Right lobe of liver (tissue), 6 donors: Measurements from ENCODE around the gene VWA8. TPM values are rescaled to one million over a fixed set of nuclear protein-coding genes. Genes with fewer than 3 reads are reported as not detected.

ENCODE experiments used
- ATAC-seq, 4 donors: fragments of 200-7000 bp; cut with Tn5 transposase; one replicate each; pipeline ENCODE4 v1.9.1; 2020; ENCODE audit warnings: mild to moderate bottlenecking in 4 of 4, moderate library complexity in 4 of 4
- DNase-seq, 3 donors: peaks; one replicate each; pipeline ENCODE4 v3.0.0-alpha.2; 2020
- H3K27ac ChIP-seq, 3 donors: fragments of 200-600 bp; one replicate each; pipeline ENCODE4 v1.8.0; 2022
- H3K27me3 ChIP-seq, 2 donors: fragments of 200-600 bp; one replicate each; pipeline ENCODE4 v1.8.0; 2022
- H3K36me3 ChIP-seq, 4 donors: fragments of 200-600 bp; sonication (generic) in 1 of 4; one replicate each; pipeline versions ENCODE4 v1.5.1 to v1.8.0; 2017 to 2022; ENCODE audit warnings: control low read depth in 1 of 4
- H3K4me1 ChIP-seq, 4 donors: fragments of 200-600 bp; sonication (generic) in 1 of 4; one replicate each; pipeline versions ENCODE4 v1.5.1 to v1.8.0; 2017 to 2022; ENCODE audit warnings: control low read depth in 1 of 4
- H3K4me3 ChIP-seq, 3 donors: fragments of 200-600 bp; one replicate each; pipeline ENCODE4 v1.8.0; 2022
- H3K9me3 ChIP-seq, 4 donors: fragments of 200-600 bp; sonication (generic) in 1 of 4; one replicate each; pipeline versions ENCODE4 v1.5.1 to v1.8.0; 2017 to 2022; ENCODE audit warnings: control low read depth in 1 of 4
- POLR2A ChIP-seq: fragments of 450-650 bp; IDR thresholded peaks from one replicate; pipeline ENCODE4 v1.6.1; 2017; ENCODE audit warnings: antibody characterized with exemption, mild to moderate bottlenecking
- WGBS: methylation state at CpG from one replicate; pipeline ENCODE4 v1.1.6; 2018; ENCODE audit warnings: low coverage, low lambda C conversion rate; ENCODE audit not compliant: insufficient coverage; ENCODE audit errors: missing lambda C conversion rate; 5-methylcytosine and 5-hydroxymethylcytosine counted together
- intact Hi-C, 2 donors: fragments of 100-400 bp; cut with DNase I; formaldehyde crosslinking; loops; one replicate each; pipeline versions ENCODE4 v1.11.2 to v1.14.1; 2022
- total RNA-seq, 6 experiments: library from RNA; depleted of rRNA in 2 of 6; stranded (reverse); fragments of >200 nt in 2 of 6; fragmentation: NEBNext Ultra II Directional in 3 of 6; extraction: Animal tissue kit (Norgen Biotek cat#: 25700) in 3 of 6; gene quantifications; one replicate each; pipeline versions ENCODE4 v1.1.0 to v1.2.4, GENCODE V29; 2016 to 2023
- TF ChIP-seq, protein P1 (sequence below), 4 donors: fragments of 200-600 bp in 3 of 4; fragments of 450-650 bp in 1 of 4; IDR thresholded peaks; one replicate each; pipeline versions ENCODE4 v1.5.1 to v1.8.0; 2016 to 2022; ENCODE audit warnings: antibody characterized with exemption in 4 of 4, mild to moderate bottlenecking in 2 of 4
- donor health status: DM: no; HTN: yes; CAD: no.
- donor health status: DM: no; HTN: no; CAD: no.
- donor health status: DM: no; HTN: no; CAD: no.
- donor health status: DM: no; HTN: yes; CAD: no.
- donor health status: DM: no; HTN: yes; CAD: no.

Gene VWA8
- total RNA-seq, 6 experiments from 2014 or later: 19.4 to 33.8 (median 30.8) TPM

DNA sequence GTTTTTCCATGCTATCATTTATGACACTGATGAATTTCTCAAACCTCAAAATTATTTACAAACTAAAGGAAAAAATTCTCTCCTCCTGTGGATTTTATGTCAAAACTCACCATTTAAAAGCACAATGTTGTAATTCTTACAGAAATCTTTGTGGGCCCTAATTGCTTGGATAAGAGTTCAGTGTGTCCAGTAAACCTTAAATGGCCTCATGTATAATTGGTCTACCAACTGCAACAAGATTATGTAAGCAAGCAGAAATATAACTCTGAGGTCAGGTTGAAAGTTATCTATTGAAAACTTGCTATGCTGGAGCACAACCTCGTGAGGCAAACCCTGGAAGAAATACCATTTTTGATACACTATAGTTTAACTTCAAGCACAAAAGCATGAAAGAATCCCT, 22.0 kb downstream of the VWA8 start:
- intact Hi-C loops: no loop called here
- WGBS: 10% methylated on average over 1 of the region's 1 CpG

DNA sequence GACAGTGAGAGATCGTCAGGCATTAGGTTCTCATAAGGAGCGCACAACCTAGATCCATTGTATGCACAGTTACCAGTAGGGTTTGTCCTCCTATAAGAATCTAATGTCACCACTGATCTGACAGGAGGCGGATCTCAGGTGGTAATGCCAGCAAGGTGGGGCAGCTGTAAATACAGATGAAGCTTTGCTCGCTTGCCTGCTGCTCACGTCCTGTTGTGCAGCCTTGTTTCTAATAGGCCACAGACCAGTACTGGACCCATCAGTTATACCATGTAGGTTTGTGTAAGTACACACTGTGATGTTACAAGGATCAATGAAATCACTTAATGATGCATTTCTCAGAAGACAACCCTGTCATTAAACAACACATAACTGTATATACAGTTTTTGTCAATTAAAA, 23.5 kb downstream of the VWA8 start:
- 98% methylated on average over 5 of the region's 5 CpGs for WGBS
- H3K4me1 ChIP-seq: peaks cover 0 to 23% (median 5%) of the 10 kb centered on the region in 4 donors
- no peaks in the 10 kb centered on the region for H3K36me3 ChIP-seq
- no peaks in the 10 kb centered on the region for H3K27me3 ChIP-seq
- H3K27ac ChIP-seq: no peak overlapping the region
- intact Hi-C loops: no loop called here
- DNase-seq: no peak
- no peak for ATAC-seq
- TF ChIP-seq POLR2A: no peak
- TF ChIP-seq, protein P1, sequence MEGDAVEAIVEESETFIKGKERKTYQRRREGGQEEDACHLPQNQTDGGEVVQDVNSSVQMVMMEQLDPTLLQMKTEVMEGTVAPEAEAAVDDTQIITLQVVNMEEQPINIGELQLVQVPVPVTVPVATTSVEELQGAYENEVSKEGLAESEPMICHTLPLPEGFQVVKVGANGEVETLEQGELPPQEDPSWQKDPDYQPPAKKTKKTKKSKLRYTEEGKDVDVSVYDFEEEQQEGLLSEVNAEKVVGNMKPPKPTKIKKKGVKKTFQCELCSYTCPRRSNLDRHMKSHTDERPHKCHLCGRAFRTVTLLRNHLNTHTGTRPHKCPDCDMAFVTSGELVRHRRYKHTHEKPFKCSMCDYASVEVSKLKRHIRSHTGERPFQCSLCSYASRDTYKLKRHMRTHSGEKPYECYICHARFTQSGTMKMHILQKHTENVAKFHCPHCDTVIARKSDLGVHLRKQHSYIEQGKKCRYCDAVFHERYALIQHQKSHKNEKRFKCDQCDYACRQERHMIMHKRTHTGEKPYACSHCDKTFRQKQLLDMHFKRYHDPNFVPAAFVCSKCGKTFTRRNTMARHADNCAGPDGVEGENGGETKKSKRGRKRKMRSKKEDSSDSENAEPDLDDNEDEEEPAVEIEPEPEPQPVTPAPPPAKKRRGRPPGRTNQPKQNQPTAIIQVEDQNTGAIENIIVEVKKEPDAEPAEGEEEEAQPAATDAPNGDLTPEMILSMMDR (IDR thresholded peaks at IDR 0.05): no peak
- H3K4me3 ChIP-seq: no peak overlapping the region
- no peaks in the 10 kb centered on the region for H3K9me3 ChIP-seq

More for the DNA sequence above, 22.0 kb downstream of the VWA8 start:
- Histone ChIP-seq H3K9me3 (no peaks in the 10 kb centered on the region), H3K4me3 (no peak overlapping the region), H3K27ac (peak overlapping the region in 1 of 3 donors; percentile 3), H3K4me1 (peaks cover 0 to 32% (median 5%) of the 10 kb centered on the region in 4 donors), H3K27me3 (no peaks in the 10 kb centered on the region), H3K36me3 (no peaks in the 10 kb centered on the region)
- peak; percentile 36 to 77 (median 47) for ATAC-seq
- no peak for DNase-seq
- no peak for TF ChIP-seq POLR2A
- TF ChIP-seq, protein P1 (IDR thresholded peaks at IDR 0.05): no peak

DNA sequence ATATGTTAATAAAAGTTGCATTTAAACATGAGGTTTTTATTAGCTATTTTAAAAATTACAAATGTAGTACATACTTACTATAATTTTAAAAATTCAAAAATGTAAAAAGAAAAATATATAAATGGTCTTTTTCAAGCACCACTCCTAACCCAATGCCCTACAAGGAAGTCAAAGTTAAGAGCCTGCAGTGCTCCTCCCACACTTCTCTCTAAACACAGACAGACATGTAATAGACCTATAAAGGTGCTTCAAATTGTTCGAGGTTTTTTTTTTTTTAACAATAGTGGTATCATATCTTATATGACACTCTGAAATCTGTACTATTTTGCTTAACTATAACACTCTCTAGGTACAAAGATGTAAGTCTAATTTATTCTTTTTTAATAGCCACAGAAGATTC, 25.4 kb downstream of the VWA8 start:
- H3K36me3 ChIP-seq: no peaks in the 10 kb centered on the region
- no peaks in the 10 kb centered on the region for H3K9me3 ChIP-seq
- H3K4me3 ChIP-seq: no peak overlapping the region
- peaks cover 0 to 19% (median 5%) of the 10 kb centered on the region in 4 donors for H3K4me1 ChIP-seq
- TF ChIP-seq POLR2A: no peak
- TF ChIP-seq, protein P1 (IDR thresholded peaks at IDR 0.05): no peak
- no peak for DNase-seq
- no peak for ATAC-seq
- H3K27me3 ChIP-seq: no peaks in the 10 kb centered on the region
- intact Hi-C loops: no loop called here
- no peak overlapping the region for H3K27ac ChIP-seq
- 67% methylated on average over 1 of the region's 1 CpG for WGBS

DNA sequence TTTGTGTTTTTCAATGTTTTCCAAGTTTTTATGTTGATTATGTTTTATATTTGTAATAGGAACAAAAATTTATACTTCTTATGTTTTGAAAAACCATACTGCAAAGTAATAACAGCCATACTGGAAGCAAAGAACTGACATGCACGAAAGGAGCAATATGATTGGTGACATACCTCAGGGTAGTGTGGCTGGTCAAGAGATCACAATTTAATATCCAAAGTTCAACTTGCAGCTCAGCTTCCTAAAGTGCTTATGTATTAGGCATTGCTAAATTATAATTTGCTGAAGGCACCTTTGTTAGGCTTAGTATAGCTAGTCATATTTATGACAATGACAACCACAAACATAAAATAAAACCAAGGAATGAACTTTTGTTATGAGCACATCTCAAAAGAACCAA, 25.9 kb downstream of the VWA8 start:
- H3K27ac ChIP-seq: no peak overlapping the region
- no peaks in the 10 kb centered on the region for H3K9me3 ChIP-seq
- H3K4me3 ChIP-seq: no peak overlapping the region
- peaks cover 0 to 14% (median 5%) of the 10 kb centered on the region in 4 donors for H3K4me1 ChIP-seq
- TF ChIP-seq, protein P1 (IDR thresholded peaks at IDR 0.05): no peak
- TF ChIP-seq POLR2A: no peak
- intact Hi-C loops: no loop called here
- DNase-seq (no peak), ATAC-seq (peak in 2 of 4 donors; percentile 39 to 56)
- H3K36me3 ChIP-seq: no peaks in the 10 kb centered on the region
- H3K27me3 ChIP-seq: no peaks in the 10 kb centered on the region
- WGBS: 64% methylated on average over 1 of the region's 1 CpG

DNA sequence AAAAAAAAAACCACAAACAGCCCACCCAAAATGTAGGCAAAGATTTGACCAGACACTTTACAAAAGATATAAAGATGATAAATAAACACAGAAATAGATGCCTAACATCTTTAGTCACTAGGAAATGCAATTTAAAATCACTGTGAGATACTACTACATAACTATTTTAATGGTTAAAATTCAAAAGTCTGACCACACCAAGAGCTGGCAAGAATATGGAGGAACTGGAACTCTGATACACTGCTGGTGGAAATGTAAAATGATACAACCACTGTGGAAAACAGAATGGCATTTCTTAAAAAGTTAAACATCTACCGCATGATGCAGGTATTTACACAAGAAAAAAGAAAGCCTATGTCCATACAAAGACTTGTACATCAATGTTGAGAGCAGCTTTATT, 26.8 kb downstream of the VWA8 start:
- Histone ChIP-seq H3K9me3 (no peaks in the 10 kb centered on the region), H3K27ac (no peak overlapping the region), H3K27me3 (no peaks in the 10 kb centered on the region), H3K4me3 (no peak overlapping the region), H3K36me3 (no peaks in the 10 kb centered on the region), H3K4me1 (peaks cover 0 to 14% (median 4%) of the 10 kb centered on the region in 4 donors)
- DNase-seq (no peak), ATAC-seq (no peak)
- intact Hi-C loops: no loop called here
- whole genome bisulfite sequencing: 100% methylated on average over 1 of the region's 1 CpG
- no peak for TF ChIP-seq POLR2A
- TF ChIP-seq, protein P1 (IDR thresholded peaks at IDR 0.05): no peak
